Measurements from ENCODE around the gene CX3CR1.

DNA sequence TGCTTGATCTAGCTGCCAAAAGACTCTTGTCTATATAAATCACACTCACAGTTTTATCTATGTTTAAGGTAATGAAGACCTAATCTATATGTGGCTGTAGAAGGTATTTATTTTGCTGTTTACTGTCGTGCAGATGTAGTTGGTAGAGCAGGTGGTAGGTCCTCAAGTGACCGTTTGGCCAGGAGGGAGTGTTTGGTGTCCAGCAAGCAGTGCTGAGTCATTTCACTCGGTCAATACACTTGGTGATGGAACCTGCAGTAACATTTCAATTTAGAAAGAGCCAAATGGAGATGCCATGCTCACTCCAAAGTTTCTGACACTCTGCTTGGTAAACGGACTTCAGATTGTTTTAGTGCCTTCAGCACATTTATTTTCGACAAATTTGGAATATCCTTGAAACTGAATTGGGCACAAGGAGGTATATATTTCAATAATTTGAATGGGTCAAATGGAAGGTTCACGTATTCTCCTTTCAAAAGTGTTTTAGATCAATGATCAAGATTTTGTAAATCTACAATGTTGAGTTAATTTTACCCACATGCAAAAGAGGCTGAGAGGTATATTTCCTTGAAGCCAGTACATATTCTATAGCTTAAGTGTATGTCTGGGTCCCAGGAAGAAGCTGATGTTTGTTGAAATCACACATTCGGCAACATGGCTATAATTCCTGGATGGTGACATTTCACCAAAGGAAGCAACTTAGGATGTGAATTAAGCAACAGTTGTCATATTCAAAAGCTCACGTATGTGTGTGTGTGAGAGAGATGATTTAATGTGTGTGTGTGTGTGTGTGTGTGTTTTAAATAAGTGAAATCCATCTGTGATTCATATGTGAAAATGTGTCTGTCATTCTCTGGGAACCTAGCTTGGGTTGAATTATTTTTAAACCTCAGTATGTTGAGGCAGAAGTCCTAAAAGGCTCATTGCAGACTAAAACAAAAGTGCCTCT is 7.7 kb upstream of the CX3CR1 start:
- TF ChIP-seq, protein P1, sequence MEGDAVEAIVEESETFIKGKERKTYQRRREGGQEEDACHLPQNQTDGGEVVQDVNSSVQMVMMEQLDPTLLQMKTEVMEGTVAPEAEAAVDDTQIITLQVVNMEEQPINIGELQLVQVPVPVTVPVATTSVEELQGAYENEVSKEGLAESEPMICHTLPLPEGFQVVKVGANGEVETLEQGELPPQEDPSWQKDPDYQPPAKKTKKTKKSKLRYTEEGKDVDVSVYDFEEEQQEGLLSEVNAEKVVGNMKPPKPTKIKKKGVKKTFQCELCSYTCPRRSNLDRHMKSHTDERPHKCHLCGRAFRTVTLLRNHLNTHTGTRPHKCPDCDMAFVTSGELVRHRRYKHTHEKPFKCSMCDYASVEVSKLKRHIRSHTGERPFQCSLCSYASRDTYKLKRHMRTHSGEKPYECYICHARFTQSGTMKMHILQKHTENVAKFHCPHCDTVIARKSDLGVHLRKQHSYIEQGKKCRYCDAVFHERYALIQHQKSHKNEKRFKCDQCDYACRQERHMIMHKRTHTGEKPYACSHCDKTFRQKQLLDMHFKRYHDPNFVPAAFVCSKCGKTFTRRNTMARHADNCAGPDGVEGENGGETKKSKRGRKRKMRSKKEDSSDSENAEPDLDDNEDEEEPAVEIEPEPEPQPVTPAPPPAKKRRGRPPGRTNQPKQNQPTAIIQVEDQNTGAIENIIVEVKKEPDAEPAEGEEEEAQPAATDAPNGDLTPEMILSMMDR (IDR thresholded peaks at IDR 0.05): no peak
- no peak for TF ChIP-seq EP300 (IDR thresholded peaks at IDR 0.05)
